ENCODE data around the gene ABCC11.

GRCh38 chr16:48146710-48147109 lies 100.6 kb downstream of the ABCC11 start:
- TF ChIP-seq CTCF (IDR thresholded peaks at IDR 0.05) (no peak), EZH2 (IDR thresholded peaks at IDR 0.05; ENCODE audit: borderline replicate concordance, insufficient read depth, low read depth, low read length, poor library complexity, severe bottlenecking) (no peak)
